ENCODE measurements around the gene RAB7B. TPM values are rescaled to one million over a fixed set of nuclear protein-coding genes. Genes with fewer than 3 reads are reported as not detected.

Gene RAB7B
- total and polyA plus RNA-seq, 2 of the 4 experiments (the other 2 are of a cell fraction), result 9.1 to 14.7 TPM

GRCh38 chr1:206035027-206035426 lies 31.8 kb upstream of the RAB7B start (continued):
- TF ChIP-seq ELK1 (IDR thresholded peaks at IDR 0.05; ENCODE audit: borderline replicate concordance, low read depth, low read length) (no peak), RFX5 (IDR thresholded peaks at IDR 0.05; ENCODE audit: low read depth, low read length) (no peak), CEBPB (IDR thresholded peaks at IDR 0.05; ENCODE audit: low read depth, low read length) (no peak), RCOR1 (IDR thresholded peaks at IDR 0.05; ENCODE audit: insufficient replicate concordance, low read length) (no peak), MAFK (IDR thresholded peaks at IDR 0.05; ENCODE audit: low read depth, low read length) (no peak)

Data from IMR-90 (cell line).